ENCODE data around the gene RUNX3. TPM values are rescaled to one million over a fixed set of nuclear protein-coding genes. Genes with fewer than 3 reads are reported as not detected.

Gene RUNX3
- total and polyA plus RNA-seq, 4 donors: 0.43 to 1.1 (median 0.88) TPM

- peak overlapping the region; percentile 35 to 72 for H3K27ac ChIP-seq (ENCODE audit: low read depth in 1 of 2, low read length in 2 of 2)
- H3K4me3 ChIP-seq (ENCODE audit: low read depth in 1 of 3, low read length in 3 of 3): peak overlapping the region; percentile 22 to 38 (median 29)
These were observed 447 bp downstream of the RUNX3 start for GRCh38 chr1:24929398-24930259.

More at GRCh38 chr1:24929398-24930259, 447 bp downstream of the RUNX3 start:
- Histone ChIP-seq H3K4me1 (ENCODE audit: control insufficient read depth in 4 of 4, insufficient read depth in 4 of 4, low read length in 3 of 4) (peaks cover 3 to 32% (median 18%) of the 10 kb centered on the region in 4 donors), H3K9ac (ENCODE audit: low read depth in 1 of 2, low read length in 2 of 2) (no peak overlapping the region), H3K27me3 (ENCODE audit: control insufficient read depth in 4 of 4, insufficient read depth in 4 of 4, low read length in 3 of 4) (peaks cover 0 to 22% (median 12%) of the 10 kb centered on the region in 4 donors), H3K36me3 (ENCODE audit: control insufficient read depth in 4 of 4, insufficient read depth in 3 of 4, low read depth in 1 of 4, low read length in 3 of 4) (no peaks in the 10 kb centered on the region), H3K9me3 (ENCODE audit: control insufficient read depth in 4 of 4, low read length in 3 of 4) (no peaks in the 10 kb centered on the region)
- no peak for DNase-seq (ENCODE audit: low spot score)
- TF ChIP-seq ZBTB33 (IDR thresholded peaks at IDR 0.05) (no peak), MAX (IDR thresholded peaks at IDR 0.05) (no peak), TAF1 (conservative IDR thresholded peaks at IDR 0.05) (no peak), RXRA (IDR thresholded peaks at IDR 0.05) (no peak), GABPA (IDR thresholded peaks at IDR 0.05 in 1 of 2, conservative IDR thresholded peaks at IDR 0.05 in 1 of 2) (no peak), CTCF (IDR thresholded peaks at IDR 0.05; ENCODE audit: low read depth, low read length, missing input control) (no peak), NR2F2 (IDR thresholded peaks at IDR 0.05) (no peak), HNF4A (conservative IDR thresholded peaks at IDR 0.05) (no peak), FOXA1 (IDR thresholded peaks at IDR 0.05) (no peak), FOXA2 (IDR thresholded peaks at IDR 0.05) (no peak), ATF3 (IDR thresholded peaks at IDR 0.05) (no peak), SP1 (IDR thresholded peaks at IDR 0.05) (no peak), RAD21 (IDR thresholded peaks at IDR 0.05) (no peak), YY1 (IDR thresholded peaks at IDR 0.05) (no peak), HNF4G (IDR thresholded peaks at IDR 0.05) (no peak), EGR1 (IDR thresholded peaks at IDR 0.05; ENCODE audit: low read depth in 2 of 2) (no peak), JUND (IDR thresholded peaks at IDR 0.05) (no peak), REST (IDR thresholded peaks at IDR 0.05) (no peak)
- 4% methylated on average over 129 of the region's 129 CpGs for WGBS
